GM21717 (cell line): ENCODE measurements around the gene RACK1.

Experiments used
- ATAC-seq: cut with Tn5 transposase; IDR thresholded peaks from one replicate; pipeline ENCODE4 v1.9.1; 2021; ENCODE audit warnings: mild to moderate bottlenecking, moderate library complexity; ENCODE audit not compliant: unreplicated experiment

The RACK1 gene

GRCh38 chr5:181259974-181260719, 16.4 kb upstream of the RACK1 start:
- no peak for ATAC-seq

- no peak for ATAC-seq
Measured at GRCh38 chr5:181259283-181259682, 15.6 kb upstream of the RACK1 start.

- no peak for ATAC-seq
Measured at GRCh38 chr5:181258576-181258975, 14.9 kb upstream of the RACK1 start.

GRCh38 chr5:181255836-181256578, 12.3 kb upstream of the RACK1 start:
- ATAC-seq: no peak

GRCh38 chr5:181255276-181255675, 11.6 kb upstream of the RACK1 start:
- ATAC-seq: no peak

- no peak for ATAC-seq
Measured at GRCh38 chr5:181248277-181248676, 4.6 kb upstream of the RACK1 start.

DNA sequence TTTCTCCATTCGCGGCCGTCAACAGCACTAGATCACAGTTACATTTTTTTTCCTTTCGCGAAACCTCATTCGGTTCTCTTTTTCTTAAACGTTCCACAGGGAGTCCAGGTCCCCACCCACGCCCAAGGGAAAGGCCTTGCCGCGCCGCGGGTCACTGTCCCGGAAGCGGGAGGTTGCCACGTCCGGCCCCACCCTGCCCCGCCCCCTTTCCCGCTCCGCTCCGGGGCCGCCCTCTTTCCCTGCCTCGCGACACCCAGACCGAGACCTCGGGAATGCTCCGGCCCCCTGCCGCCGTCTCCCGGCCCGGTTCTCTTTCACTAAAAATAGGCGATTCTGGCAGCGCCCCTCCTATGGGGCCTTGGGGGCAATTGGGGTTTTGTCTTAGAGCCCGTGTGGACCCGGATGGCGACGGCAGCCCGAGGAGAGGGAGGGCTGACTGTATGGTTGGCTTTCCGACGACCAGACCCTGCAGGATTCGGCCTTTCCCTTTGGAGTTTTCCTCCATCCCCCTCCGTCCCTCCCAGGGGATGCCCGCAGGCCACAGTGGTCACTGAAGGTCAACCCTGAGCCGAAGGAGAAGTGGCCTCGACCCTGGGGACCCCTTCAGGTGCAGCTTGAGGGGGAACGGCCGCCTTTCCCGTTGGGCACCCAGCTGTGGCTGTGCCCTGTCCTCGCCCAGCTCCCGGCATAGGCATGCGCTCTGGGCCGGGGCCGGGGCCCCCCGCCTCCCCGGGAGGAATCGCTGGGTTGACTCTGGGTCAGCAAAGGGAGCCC, 2.8 kb upstream of the RACK1 start:
- peak; percentile 53 for ATAC-seq

GRCh38 chr5:181245427-181246275, 1.9 kb upstream of the RACK1 start:
- peak; percentile 1 for ATAC-seq

DNA sequence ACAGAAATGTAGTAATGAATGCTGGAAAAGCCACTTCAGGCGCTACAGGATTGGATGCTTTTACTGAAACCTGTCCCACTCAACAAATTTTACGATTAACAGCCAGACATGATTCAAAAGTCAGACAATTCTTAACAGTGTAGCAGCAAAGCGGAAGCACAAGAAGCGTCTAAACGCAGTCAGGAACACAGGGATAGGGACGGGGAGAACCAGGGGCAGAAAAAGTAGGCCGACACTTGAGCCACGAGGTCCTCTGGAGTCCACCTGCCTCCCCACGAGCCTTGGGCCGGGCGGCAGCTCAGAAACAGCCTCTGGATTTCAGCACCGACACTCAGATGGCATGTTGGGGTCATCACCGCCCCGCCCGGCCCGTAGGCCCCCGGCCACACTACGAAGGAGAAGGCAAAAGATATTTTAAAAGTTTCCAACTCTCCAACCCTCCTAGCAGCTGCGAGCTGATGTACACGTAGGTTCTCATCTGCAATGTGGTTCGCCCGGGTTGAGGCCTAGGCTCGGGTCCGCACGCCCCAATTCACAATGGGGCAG, 615 bp downstream of the RACK1 start:
- ATAC-seq: no peak

GRCh38 chr5:181242031-181242451, 1.7 kb downstream of the RACK1 start:
- no peak for ATAC-seq

DNA sequence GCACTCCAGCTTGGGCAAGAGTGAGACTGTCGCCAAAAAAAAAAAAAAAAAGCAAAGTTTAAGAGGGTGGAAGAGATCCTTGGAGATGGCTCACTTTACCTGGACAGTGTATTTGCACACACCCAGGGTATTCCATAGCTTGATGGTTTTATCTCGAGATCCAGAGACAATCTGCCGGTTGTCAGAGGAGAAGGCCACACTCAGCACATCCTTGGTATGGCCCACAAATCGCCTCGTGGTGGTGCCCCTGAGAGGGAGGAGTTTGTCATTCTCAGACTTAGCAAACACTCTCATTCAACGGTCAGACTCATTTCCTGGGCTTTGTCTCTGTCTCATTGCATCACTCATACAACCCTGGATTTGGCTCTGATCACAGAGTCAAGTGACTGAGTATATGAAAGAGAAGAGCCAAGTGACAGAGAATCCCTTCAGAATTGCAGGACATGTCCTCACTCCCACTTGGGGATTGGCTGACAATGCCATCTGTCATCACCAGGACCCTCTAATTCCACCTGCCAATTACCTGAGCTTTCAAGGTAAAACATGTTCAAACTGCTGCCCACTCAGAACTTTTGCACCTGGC, 2.2 kb downstream of the RACK1 start:
- no peak for ATAC-seq

- ATAC-seq: no peak
Measured at GRCh38 chr5:181239062-181239663, 4.5 kb downstream of the RACK1 start.

DNA sequence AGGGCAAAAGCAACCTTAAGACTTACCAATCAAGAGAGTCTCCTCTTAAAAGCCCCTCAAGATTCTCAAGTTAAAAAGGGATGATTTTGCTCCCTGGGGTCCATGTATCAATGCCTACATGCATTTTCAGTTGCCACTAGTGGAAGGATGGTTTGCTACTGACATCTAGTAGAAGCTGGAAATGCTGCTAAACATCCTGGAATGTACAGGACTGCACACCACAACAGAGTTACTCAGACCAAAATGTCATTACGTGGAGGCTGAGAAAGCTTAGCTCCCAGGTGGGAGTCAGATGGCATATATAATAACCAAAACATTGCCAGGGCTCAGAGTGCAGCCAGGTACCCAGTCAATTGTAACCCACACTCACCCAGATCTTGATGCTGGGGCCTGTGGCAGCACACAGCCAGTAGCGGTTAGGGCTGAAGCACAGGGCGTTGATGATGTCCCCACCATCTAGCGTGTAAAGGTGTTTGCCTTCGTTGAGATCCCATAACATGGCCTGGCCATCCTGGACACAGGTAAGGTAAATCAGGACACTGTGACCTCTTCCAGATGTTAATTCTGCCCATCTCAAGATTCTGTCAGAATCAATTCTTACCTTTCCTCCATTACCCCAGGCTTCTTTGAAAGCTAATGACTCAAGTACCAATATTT, 5.8 kb downstream of the RACK1 start:
- no peak for ATAC-seq

DNA sequence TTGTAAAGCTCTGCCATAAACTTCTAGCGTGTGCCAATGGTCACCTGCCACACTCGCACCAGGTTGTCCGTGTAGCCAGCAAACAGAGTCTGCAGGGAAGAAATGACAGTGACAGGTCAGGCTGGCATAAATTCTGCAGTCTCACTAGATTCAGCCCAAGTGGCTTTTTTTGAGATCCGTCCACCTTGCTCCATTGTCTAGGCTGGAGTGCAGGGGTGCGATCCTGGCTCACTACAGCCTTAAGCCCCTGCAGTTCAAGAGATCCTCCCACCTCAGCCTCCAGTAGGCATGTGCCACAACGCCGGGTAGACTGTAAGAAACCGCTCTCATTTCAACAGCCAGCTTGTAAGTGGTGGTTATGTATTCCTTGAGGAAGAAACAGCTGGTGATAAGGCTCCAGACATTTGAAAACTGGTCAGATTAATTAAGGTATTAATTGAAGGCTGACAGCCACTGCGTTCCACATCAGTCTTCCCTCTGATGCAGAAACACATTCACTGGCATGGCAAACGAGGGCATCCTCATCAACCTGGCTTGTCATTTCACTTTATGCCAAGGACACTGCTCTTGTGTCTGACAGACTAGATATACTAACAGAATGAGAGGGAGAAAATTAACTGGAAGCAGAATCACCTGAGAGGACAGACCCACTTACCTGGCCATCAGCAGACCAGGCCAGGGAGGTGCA, 6.6 kb downstream of the RACK1 start:
- ATAC-seq: no peak

- ATAC-seq: no peak
Measured at GRCh38 chr5:181236471-181236870, 7.2 kb downstream of the RACK1 start.

DNA sequence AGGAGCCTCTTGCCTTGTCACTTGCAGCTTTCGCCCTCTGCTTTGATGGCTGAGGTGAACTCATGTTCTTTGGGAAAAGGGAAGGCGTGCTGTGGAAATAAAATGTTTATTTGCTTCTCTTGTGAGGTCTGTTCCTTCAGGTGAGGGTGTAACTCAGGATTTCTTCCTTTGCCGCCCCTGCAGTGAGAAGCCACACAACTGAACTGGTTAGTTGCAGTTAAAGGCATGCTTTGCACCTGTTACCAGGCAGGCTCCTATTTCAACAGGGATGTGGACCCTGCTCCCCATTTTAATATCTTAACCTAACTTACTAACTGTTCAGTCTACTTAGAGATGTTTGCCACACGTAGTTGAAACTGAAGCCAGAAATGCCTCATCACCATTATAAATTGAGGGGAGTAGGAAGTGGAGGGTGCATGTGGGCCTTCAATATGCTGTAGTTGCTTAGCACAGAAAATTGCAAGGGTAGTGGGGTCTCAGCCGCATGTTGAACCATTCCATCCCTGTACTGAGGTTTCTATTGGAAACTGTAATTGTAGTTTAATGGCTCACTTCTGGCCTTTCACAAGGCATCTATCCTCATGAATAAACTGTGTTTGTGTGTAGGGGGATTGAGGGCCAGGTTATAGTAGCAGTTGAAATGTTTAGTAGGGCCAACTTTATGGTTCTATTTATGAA, 7.9 kb downstream of the RACK1 start:
- ATAC-seq: no peak

DNA sequence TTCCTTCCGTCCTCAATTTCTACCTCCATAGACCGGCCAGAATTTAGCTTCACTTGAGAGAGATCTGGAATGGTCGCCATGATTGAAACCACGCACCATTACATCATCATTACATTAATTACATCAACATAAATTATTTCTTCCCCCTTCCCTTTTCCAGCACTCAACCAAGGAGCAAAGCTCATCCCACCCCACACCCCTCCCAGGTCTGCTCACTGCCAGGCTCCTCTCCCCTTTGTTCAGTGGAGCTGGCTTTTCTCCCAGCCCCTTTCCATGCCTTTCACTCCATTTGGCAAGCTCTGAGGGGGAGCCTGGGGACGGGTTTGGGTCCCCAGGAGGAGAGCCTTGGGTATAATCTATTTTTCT, 8.4 kb downstream of the RACK1 start:
- no peak for ATAC-seq
